ENCODE data around the gene EMC9.
"Not testable (repeated sequence)": the region's sequence is repeated elsewhere in the genome, so short reads cannot be mapped to it uniquely, and the experiment has no call there.

The EMC9 gene

DNA sequence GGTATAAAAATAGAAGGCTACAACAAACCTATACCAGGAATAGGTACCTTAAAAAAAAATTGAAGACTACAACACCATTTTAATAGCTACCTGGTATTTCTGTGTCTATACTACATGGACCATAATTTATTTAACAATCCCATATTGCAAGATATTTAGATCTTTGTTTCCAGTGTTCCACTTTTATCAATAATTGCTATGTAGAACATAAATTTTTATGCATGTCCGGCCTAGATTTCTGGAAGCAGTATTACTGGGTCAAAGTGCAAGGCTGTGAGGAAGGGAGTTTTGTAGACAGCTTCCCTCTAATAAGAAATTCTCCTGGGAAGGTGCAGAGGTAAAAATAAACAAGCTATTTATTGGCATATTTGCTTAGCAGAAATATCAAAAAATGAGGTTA lies 30.9 kb downstream of the EMC9 start:
- DNase-seq (ENCODE audit: extremely low read depth, low read depth): no peak
- TF ChIP-seq, protein P1, sequence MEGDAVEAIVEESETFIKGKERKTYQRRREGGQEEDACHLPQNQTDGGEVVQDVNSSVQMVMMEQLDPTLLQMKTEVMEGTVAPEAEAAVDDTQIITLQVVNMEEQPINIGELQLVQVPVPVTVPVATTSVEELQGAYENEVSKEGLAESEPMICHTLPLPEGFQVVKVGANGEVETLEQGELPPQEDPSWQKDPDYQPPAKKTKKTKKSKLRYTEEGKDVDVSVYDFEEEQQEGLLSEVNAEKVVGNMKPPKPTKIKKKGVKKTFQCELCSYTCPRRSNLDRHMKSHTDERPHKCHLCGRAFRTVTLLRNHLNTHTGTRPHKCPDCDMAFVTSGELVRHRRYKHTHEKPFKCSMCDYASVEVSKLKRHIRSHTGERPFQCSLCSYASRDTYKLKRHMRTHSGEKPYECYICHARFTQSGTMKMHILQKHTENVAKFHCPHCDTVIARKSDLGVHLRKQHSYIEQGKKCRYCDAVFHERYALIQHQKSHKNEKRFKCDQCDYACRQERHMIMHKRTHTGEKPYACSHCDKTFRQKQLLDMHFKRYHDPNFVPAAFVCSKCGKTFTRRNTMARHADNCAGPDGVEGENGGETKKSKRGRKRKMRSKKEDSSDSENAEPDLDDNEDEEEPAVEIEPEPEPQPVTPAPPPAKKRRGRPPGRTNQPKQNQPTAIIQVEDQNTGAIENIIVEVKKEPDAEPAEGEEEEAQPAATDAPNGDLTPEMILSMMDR (IDR thresholded peaks at IDR 0.05; ENCODE audit: low read depth, low read length): no peak

DNA sequence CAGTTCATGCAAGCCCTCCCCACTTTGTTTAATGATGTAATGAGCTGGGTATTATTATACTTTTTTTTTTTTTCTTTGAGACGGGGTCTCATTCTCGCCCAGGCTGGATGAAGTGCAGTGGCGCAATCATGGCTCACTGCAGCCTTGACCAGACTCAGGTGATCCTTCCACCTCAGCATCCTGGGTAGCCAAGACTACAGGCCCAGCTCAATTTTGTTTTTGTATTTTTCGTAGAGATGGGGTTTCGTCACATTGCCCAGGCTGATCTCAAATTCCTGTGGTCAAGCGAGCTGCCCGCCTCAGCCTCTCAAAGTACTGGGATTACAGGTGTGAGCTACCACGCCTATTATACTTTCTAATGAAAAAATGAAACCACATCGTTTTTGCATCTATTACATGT lies 31.3 kb downstream of the EMC9 start:
- TF ChIP-seq, protein P1 (IDR thresholded peaks at IDR 0.05; ENCODE audit: low read depth, low read length): no peak

DNA sequence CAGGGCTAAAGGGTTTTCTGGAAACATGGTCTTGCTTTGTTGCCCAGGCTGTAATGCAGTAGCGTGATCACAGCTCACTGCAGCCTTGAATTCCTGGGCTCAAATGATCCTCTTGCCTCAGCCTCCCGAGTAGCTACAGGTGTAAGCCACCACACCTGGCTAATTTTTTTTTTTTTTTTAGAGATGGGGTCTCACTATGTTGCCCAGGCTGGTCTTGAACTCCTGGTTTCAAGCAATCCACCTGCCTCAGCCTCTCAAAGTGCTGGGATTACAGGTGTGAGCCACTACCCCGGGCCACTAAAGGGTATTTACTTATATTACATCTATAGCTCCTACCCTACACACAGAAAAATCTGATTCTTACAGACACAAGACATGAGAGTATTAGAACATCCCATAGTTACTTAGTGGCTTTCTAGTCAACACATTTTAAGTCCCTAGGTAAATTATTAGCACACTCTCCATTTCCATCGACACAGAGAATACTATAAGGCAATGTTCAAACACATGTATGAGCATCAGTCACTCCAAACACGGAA lies 33.0 kb downstream of the EMC9 start:
- TF ChIP-seq, protein P1 (IDR thresholded peaks at IDR 0.05; ENCODE audit: low read depth, low read length): no peak
- DNase-seq (ENCODE audit: extremely low read depth, low read depth): no peak

More for the DNA sequence above, 31.3 kb downstream of the EMC9 start:
- DNase-seq (ENCODE audit: extremely low read depth, low read depth): no peak

DNA sequence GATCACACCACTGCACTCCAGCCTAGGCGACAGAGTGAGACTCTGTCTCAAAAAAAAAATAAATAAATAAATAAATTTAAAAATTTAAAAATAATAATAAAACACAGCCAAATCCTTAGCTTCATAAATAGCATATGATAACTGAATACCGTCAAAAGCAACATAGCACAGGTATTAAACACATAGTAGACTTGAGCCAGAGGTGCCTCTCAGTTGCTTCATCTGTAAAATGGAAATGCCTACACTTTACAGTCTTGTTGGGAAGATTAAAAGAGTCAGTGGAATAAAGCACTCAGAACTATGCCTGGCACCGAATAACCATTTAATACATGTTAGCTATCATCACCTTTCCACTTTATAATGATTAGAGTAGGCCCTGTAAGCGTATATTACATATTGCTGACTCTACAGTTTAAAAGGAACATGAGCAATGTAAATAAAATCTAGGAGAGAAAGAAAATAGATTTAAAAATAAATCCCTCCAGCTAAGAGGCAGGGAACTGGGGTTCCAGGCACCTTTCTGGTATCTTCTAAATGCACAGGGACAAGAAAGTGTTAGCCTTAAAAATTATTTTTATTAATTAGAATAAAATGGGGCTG lies 34.6 kb downstream of the EMC9 start:
- TF ChIP-seq, protein P1 (IDR thresholded peaks at IDR 0.05; ENCODE audit: low read depth, low read length): no peak
- DNase-seq (ENCODE audit: extremely low read depth, low read depth): no peak

DNA sequence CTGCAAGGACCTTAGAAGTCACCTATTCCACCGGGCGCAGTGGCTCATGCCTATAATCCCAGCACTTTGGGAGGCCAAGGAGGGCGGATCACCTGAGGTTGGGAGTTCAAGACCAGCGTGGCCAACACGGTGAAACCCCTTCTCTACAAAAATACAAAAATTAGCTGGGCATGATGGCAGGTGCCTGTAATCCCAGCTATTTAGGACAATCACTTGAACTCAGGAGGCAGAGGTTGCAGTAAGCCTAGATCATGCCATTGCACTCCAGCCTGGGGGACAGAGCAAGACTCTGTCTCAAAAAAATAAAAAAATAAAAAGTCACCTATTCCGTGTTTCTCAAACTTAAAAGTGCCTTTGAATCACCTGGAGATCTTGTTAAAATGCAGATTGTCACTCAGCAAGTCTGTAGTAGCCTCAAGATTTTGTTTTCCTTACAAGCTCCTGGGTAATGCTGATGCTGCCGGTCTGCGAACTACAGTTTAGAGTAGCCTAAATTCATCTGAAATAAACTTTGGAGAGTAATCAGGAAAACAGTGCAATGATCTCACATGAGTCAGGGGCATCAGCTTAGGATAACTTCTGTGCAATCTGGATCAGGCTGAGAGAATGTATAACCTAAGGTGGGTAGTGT lies 35.7 kb downstream of the EMC9 start:
- not testable (repeated sequence) for DNase-seq (ENCODE audit: extremely low read depth, low read depth)

DNA sequence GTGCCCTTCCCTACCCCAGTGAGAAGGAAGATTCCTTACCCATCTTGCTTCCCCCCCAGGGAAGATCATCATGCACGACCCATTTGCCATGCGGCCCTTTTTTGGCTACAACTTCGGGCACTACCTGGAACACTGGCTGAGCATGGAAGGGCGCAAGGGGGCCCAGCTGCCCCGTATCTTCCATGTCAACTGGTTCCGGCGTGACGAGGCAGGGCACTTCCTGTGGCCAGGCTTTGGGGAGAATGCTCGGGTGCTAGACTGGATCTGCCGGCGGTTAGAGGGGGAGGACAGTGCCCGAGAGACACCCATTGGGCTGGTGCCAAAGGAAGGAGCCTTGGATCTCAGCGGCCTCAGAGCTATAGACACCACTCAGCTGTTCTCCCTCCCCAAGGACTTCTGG lies 37.9 kb downstream of the EMC9 start:
- DNase-seq (ENCODE audit: extremely low read depth, low read depth): no peak
- TF ChIP-seq, protein P1 (IDR thresholded peaks at IDR 0.05; ENCODE audit: low read depth, low read length): no peak

DNA sequence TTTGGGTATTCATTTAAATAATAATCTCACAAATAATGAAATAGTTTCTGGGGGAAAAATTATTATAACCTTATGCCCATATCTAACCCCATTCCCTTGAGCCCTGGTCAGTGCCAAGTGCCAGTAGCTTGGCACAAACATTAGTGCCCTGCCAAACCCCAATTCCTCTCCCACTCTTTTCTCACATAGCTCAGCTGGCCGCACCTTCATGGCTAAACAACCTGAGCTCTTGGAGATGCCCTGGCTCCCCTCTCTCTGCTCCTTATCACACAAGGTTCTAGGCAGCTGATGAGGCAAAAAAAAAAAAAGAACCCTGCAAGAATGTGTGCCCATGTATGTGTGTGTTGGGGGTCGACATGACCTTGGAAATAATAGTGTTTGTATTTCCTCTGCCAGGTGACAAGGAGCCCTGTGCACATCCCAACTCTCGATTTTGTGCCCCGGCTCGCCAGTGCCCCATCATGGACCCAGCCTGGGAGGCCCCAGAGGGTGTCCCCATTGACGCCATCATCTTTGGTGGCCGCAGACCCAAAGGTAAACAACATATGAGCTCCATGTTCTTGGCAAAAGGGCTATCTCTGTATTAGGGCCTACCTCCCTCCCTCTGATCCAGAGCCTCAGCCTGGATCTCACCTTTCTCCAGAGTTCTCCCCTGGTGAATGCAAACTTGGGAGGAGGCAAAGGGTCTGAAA lies 38.9 kb downstream of the EMC9 start:
- TF ChIP-seq, protein P1 (IDR thresholded peaks at IDR 0.05; ENCODE audit: low read depth, low read length): no peak
- no peak for DNase-seq (ENCODE audit: extremely low read depth, low read depth)
